CD4-positive, alpha-beta T cell treated with Interleukin-4 for 1 hour (primary cell): Measurements from ENCODE around the gene FRMPD2.
"Not testable (repeated sequence)": the region's sequence is repeated elsewhere in the genome, so short reads cannot be mapped to it uniquely, and the experiment has no call there.

Experiments
- DNase-seq, 2 donors: peaks; one replicate each; pipeline ENCODE4 v3.0.0-alpha.2; 2020 to 2022

Gene FRMPD2

DNA sequence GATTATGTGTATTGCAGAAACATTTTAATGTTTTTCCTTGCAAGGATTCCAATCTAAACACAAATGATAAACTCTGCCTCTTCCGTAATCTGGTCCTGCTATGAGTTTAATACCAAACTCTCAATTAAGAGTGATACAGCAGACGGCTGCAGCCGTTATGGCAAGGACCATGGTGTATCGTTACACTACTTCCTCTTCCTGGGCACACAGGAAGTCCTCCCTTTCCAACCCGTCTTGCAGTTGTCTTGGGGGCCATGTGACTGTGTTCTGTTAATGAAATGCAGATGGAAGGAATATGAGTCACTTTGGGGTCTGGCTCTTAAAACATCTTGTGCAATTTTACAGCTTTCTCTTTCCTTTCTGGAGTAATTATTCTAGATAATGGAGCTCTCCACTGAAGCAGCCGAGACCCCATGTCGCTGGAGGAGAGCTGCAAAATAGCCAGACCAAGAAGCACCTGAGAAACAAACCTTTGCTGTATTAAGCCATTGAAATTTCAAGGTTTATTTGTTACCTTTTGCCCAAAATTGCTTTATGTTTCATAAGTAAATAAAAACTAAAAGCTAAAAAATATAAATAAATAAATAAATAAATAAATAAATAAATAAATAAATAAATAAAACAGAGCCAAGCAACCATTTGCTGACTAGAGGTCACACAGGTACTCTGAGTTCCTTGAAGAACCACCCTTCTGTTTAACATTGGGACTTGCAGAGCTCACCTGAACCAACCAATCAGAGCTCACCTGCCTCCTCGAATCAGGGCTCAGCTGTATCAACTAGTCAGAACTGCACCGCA, 74.7 kb downstream of the FRMPD2 start:
- DNase-seq, result no peak

DNA sequence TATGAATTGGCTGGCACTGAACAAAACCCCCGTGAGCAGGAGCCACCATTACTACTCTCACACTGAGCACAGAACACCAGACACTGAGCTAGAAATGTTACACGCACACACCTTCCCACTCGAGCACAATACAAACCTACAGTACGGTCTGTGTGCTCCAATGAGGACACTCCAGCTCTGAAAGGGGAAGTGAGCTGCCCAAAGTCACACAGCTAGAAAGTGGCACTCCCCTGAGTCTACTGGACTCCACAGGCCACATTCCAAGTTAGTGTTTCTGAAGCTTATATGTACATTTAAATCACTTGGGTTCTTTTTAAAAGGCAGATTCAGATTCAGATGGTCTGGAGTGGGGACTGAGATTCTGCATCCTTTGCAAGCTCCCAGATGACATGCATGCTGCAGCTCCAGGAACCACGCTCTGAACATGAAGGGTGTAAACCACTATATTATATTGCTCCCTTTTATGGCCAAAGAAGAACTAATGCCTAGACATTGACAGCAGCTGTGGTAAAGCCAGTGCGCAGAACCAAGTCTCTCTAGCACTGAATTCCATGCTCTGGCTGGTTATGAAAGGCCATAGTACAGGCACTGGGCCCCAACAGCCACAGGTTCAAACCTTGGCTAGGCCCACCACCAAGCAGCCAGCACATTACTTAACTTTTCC, 77.1 kb downstream of the FRMPD2 start:
- no peak for DNase-seq

DNA sequence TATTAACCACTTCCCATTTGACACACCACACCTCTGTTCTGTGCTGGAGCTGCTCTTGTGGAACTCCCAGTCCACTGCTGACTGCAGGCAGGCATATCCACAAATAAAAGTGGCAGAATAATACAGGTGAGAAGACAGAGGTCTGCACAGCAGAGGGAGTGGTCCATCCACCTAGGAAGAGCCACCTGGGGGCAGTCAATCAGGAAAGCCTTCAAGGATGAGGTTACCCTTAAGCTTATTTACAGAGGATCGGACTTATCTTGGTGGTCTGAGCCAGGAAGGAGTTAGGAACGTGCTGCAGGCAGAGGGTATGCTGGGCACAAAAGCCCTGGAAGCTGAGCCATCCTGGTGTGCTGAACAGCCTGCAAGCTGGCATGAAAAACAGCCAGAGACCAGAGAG, 78.7 kb downstream of the FRMPD2 start:
- DNase-seq, result no peak

DNA sequence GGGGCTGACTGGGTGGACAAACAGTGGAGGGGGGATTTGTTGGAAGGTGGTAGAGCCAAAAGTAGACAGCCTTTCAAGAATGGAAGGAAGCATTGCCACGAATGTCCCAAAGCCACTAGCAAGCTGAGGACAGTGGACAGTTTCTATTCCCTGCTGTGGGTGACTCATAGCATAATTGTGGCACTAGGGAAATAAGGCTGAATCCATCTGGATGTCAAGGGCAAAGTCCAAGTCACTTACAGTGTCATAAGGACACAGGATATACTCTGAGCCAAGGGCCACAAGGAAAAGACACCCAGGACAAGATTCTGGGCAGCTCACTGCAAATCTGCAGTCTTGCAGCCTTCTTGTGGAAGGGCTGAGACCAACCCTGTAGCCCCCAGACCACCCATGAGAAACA, 79.7 kb downstream of the FRMPD2 start:
- no peak for DNase-seq

DNA sequence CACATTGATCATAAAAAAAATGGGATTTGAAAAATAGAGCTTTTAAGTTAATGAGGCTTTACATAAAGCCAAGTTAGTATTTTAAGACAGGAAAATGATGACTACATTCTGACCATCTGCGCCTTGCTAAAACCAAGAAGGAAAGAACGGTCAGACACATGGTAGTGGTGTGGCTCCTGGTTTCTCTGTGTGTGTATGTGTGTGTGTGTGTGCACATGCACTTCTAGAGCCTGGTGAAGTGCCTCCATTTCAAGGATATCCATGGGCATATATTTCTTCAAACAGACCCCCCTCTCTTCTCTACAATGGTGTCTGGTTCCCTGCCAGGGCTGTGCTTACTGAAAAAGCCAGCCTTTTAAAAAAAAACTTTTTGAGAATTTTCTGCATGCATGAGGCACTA, 80.9 kb downstream of the FRMPD2 start:
- no peak for DNase-seq

DNA sequence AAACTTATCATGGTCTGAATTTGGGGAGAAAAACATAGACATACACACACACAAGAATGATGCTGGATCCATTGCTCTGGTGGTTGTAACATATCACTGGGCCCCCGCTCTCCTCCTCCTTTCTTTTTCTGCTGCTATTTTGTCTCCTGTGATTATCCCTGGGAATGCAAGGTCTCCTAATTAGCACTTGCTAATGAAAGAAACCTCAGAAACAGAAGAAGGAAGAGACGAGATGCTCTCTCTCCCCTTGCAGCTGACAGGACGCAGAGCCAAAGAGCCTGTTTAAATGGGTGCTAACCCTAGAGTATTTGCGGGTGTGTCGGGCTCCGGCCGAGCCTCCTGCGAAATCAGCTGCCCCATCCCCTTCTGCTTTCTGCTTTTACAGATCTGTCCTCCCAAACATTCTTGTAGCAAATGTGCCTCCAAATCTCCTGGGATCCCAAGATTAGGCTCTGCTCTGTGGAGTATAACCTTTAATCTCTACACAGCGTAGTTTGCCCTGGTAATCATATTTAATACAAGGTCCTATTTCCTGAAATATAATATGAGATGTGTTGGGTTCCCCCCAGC, 81.5 kb downstream of the FRMPD2 start:
- no peak for DNase-seq

DNA sequence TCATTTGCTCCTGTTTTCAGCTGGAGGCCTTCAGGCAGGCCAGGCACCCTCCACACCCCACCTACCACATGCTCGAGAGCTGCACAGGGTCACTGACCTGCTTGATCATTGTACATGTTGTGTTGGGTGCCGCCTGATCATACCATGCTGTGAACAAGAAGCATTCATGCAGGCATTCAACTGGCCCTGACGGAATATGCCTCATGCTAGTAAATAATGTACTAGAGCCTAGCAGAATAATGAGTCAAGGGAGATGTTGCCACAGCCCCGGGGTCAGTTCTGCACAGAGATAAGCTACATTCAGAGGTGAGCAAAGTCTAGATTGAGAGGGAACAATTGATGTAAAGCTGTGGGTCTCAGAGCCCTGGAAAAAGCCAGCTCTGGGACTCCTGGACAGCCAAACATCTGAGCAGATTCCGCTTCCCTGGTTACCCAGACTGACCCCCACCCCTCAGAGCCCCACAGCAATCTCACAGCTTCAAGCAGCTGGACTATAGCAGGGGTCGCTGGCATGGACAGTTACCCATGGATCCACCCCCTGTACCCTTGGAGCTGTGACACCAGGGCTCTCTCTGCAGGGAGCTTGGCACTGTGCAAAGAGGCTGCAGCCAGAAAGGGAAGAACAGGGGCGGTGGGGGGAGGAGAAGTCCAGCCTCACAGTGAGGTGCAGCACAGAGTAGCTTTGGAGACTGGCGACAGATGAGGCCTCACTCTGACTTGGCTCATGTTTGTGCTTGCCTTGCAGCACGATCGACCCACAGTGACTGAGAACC, 86.6 kb downstream of the FRMPD2 start:
- DNase-seq, result no peak

DNA sequence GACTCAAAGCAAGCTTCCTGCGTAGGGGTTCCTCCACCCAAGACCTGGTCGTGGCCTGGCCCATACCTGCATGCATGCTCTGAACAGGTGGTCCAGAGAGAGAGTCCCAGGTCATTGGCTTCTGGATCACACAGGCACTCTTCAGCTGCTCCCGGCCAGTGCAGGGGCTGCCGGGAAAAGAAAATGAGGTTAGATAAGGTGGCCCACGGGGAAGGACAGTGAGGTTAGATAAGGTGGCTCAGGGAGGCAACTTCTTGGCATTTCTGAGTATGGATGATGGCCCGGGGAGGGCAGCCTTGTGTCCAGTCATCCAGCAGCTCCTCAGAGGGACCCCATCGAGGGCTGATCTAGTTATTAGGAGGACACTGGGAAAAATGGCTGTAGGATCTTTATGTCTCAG, 87.4 kb downstream of the FRMPD2 start:
- no peak for DNase-seq

DNA sequence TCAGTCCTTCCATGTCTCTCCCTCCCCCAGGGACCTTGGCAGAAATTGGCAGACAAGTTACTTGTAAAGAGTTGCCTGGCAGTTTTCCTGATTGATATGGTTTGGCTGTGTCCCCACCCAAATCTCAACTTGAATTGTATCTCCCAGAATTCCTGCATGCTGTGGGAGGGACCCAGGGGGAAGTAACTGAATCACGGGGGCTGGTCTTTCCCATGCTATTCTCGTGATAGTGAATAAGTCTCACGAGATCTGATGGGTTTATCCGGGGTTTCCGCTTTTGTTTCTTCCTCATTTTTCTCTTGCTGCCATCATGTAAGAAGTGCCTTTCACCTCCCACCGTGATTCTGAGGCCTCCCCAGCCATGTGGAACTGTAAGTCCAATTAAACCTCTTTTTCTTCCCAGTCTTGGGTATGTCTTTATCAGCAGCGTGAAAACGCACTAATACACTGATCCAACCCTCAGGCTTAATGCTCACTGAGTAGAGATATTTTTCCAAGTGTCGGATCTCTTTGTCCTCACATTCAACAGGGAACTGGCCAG, 88.2 kb downstream of the FRMPD2 start:
- not testable (repeated sequence) for DNase-seq

DNA sequence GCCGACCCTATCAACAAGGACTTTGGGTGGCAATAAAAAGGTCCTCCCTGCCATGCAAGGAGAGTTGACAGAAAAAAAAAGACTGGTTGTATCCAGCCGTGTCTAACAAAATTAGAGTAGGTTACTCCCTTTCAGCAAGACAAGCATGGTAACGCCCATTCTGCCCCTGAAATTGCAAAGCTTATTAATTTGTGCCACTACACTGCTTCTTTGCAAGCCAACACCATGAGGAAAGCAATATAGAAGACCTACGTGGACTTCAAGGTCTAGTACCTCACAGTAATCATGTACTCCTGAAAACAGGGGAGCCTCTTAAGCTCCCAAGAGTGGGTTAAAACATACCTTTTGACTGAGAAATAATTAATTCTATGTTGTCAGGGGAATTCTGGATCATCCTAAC, 90.3 kb downstream of the FRMPD2 start:
- no peak for DNase-seq

DNA sequence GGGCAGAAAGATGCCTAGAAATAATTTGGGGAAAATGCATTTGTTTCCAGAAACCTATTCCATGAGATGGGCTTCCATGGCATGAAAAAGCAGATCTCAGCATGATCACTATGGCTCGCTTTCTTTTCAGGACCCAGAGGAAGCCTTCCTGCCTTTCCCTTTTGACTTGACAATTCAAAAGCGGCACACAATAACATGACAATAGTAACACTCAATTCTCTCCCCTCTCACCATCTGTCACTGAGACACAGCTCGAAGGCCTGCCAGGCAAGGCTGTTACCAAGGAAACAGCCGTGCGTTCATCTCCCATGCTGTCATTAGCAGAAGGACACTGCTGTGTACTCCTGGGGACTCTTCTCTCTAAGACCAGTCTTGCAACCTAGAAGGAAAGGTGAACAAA, 101.8 kb downstream of the FRMPD2 start:
- DNase-seq, result not testable (repeated sequence)

DNA sequence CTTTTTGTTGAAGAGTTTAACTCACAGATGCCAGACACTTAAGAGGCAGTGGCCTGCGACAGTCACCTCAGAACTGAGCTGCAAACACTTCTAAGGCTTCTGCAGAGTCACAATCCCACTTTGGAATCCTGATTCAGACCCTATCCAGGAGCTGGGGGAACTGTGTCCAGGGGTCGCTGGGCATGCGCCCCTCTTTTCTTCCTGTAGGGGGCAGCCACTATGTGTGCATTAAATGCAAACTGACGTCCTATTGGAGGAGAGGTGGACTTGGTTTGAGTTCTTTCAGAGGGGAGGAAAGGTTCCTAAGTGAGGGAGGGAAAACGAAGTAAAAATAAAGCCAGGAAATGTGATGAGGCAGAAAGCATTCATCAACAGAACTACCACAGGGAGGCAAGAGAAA, 113.8 kb downstream of the FRMPD2 start:
- DNase-seq, result not testable (repeated sequence)

DNA sequence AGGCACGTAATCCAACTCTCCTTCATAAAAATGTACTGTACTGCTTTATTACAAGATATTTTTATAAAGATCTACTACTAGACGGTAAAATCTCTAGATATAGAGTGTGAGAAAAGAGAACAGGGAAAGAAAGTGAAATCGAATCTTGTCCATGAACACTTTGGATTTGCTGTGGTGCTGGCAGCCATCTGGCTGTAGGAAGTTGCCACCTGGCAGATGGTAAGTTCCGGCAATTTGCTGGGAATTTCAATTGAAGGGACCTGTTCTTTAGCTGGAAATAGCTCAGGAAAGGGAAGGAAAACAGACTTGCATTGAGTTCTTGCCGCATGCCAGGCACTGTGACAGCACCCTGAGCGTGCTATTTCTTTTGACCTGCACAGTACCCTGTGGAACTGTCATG, 114.3 kb downstream of the FRMPD2 start:
- DNase-seq, result not testable (repeated sequence)

DNA sequence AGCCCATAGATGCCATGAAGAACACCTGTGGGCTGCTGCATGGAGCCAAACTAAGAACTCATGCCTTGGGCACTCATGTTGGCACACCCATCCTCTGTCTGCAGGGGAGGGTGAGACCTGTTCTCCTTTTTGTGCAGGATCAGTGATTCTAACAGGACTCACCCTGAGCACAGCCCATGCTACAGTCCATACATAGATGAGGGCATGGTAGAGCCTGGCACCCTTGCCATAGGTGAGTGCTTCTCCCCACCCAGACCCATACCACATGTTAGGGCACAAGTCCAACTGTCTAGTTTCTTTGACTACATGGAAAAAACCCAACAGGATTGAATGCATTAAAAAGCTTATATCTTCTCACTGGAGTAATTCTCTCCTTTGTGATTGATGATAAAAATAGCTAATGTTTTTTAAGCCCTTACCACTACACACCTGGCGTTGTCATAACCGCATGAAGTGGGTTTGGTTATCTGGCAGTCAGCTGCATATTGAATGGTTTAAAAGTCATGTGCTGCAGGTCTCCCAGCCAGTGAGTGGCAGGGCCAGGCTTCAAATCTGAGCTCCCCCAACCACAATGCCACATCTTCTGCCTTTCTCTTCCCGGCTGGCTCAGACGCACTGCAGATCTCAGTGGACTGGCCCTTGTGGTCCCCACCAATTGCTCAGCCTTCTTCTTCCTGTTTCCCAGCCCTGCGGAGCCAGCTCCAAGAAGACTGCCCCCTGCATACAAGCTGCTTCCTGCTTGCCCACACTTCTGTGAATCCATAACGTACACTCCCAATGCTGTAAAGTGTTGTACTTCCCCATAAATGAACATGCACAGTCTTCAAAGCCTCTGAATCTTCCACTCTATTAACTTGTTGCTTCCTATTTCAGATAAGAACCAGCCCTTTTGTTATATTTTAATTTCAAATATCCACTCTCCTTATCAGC, 120.0 kb downstream of the FRMPD2 start:
- DNase-seq, result not testable (repeated sequence)

DNA sequence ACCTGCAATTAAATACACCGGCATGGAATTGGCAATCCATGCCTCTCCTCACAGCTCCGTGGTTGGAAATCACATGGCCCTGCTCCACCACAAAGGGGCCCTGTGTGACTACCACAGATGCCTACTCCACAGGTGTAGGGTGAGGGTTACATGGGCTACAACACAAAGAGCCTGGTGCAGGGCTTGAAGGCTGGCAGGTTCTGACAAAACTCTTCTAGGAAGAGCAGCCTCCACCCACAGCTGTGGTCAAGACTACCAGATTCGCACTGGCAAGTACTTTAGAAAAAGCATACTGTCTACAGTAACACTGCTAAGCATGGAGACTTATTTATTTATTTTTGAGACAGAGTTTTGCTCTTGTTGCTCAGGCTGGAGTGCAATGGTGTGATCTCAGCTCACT, 126.9 kb downstream of the FRMPD2 start:
- not testable (repeated sequence) for DNase-seq

DNA sequence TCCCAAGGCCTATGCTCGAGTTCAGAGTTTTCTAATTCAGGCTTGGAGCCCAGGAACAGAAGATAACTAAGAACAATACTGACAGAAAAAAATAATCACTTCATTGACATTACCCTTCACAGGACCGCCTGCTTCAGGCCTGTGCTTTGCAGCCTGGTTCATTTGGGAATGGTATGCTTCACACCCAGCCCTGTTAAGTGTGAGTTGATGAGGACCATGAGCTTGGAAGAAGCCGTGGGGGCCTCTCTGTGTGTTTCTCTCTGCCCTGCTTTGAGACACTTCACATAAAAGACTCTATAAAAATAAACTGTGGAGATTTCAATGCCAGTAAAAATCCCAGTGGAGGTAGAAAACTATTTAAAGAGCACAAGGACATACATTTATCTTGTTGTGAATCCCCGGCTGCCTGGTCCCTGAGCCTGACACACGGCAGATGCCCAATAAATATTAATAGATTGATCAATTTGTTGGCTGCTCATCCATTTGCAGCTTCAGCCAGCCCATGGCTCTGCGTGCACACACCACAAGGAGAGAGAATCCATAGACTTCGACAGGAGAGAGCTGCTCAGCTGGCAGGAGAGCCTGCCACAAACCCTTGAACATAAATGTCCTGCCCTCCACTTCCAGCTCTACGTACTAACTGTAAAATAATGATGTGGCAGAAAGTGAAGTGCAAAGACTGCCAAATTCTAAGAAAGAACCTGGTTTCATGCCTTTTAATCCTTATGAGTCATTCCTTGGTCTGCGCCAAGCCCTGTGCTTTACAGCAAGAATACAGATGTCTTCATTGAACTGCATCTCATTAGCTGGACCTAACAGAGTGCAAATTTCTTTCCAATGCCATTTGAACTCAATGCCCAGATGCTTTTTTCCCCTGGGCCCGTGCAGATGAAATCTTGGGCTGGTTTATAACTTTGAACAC, 130.5 kb downstream of the FRMPD2 start:
- DNase-seq, result not testable (repeated sequence)

DNA sequence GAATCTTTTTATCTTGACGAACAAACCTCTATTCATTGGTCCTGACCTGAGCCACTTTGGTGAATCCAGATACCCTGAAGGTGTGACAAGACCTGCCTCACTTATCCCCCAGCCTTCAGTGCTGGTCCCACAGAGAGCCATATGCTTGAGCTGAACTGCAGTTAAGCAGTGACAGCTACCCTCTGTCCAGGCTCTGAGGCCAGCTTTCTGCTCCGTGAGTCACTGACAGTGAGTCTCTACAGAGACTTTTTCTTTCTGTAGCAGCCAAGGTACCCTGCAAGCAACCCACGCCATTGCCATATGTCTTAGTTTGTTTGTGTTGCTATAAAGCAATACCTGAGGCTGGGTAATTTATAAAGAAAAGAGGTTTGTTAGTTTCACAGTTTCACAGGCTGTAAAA, 133.5 kb downstream of the FRMPD2 start:
- DNase-seq, result not testable (repeated sequence)

DNA sequence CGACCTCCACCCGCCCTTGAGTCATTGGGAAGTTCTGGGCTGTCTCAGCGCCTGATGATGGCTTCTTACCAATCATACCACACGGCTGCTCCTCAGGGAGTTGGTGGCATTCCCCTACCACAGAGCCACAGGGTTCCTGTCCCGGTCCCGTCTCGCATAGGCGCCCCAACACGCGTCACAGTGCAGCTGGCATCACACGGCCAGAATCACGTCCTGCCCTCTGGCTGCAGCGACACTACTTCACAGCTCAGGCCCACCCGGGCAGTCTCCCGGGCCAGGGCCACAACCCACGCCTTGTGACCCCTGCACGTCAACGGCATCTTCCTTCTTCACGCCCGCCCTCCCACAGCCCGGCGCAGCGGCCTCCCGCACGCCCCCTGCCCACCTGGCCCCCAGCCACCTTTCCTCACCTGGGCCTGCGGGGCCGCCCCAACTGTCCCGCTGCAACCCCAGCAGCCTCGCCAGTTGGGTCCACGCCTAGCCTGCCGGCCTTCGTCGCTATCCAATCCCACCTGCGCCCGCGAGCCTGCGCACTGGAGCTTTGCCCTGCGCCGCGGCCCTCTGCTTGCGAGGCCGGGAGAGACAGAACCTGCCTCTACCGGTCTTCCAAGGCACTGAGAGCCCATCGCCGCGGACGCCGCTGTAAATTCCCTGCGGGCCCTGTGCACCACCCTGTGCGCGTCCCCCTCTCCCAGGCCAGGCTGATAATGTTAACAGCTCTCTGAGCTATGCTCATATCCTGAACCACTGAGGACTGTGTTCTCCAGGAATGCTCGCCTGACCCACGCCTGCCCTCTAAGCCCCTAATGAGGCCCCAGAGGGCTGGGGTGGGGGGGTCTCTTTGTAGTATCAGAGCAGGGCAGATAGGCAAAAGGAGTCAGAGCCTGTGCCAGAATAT, 134.3 kb downstream of the FRMPD2 start:
- DNase-seq, result not testable (repeated sequence)

DNA sequence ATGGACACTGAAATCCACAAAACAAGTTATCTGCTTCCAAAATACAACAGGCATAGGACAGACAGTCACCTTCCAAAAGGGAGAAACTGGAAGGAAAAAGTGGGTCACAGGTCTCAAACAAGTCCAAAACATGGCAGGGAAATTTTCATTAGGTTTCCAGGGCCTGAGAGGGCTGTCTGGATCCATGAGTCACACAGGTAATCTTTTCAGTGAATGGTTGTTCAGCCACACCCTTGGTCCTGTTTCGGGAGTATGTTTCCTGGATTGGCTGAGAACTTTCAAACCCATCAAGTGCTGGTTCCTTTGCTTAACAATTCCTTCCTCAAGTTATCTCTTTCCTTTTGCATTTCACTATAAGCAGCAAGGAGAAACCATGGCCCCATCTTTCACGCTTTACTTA, 145.5 kb downstream of the FRMPD2 start:
- not testable (repeated sequence) for DNase-seq

DNA sequence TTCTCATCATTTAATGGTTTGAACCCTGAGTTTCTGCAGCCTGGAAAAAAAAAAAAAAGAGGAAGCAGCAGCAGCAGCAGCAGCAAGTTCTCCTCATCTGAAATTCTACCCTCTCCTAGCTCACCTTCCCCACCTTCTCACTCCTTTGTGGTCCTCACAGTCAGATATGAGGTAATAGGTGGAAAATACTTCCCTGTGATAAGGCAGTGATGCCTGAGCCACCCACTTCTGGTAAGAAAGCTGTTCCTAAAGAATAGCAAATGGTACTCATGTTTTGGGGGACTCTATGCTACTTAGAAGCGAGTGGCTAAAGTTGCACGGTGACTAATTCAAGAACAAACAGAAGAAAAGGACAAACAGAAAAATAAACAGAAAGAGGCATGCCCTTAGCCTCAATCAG, 148.2 kb downstream of the FRMPD2 start:
- DNase-seq, result not testable (repeated sequence)
